OCI-LY1 (cell line): ENCODE measurements around the gene TSHZ3.

Experiments used
- EZH2 ChIP-seq: fragments of 200-600 bp; sonication (generic), shearing (Covaris generic); IDR thresholded peaks from 2 replicates; pipeline ENCODE4 v1.8.0; 2017; ENCODE audit warnings: borderline replicate concordance, mixed run types, mild to moderate bottlenecking, antibody characterized with exemption, low read length, moderate library complexity, mixed read lengths
- TF ChIP-seq, protein P1 (sequence below): fragments of 200-600 bp; sonication (generic), shearing (Covaris generic); IDR thresholded peaks from 2 replicates; pipeline ENCODE4 v1.5.1; 2017; ENCODE audit warnings: mild to moderate bottlenecking, antibody characterized with exemption, low read length, moderate library complexity, mixed read lengths

GRCh38 chr19:31249217-31249616, 100.0 kb downstream of the TSHZ3 start:
- TF ChIP-seq, protein P1, sequence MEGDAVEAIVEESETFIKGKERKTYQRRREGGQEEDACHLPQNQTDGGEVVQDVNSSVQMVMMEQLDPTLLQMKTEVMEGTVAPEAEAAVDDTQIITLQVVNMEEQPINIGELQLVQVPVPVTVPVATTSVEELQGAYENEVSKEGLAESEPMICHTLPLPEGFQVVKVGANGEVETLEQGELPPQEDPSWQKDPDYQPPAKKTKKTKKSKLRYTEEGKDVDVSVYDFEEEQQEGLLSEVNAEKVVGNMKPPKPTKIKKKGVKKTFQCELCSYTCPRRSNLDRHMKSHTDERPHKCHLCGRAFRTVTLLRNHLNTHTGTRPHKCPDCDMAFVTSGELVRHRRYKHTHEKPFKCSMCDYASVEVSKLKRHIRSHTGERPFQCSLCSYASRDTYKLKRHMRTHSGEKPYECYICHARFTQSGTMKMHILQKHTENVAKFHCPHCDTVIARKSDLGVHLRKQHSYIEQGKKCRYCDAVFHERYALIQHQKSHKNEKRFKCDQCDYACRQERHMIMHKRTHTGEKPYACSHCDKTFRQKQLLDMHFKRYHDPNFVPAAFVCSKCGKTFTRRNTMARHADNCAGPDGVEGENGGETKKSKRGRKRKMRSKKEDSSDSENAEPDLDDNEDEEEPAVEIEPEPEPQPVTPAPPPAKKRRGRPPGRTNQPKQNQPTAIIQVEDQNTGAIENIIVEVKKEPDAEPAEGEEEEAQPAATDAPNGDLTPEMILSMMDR: no peak
- no peak for TF ChIP-seq EZH2
